HEK293 (cell line): ENCODE measurements around the gene TMEM126B.

Source experiments
- CTCF ChIA-PET: fragments of 350-600 bp; formaldehyde crosslinking; extraction: SDS; loops from one replicate; lab custom pipeline; 2021; ENCODE audit warnings: antibody characterized with exemption; lab: Yijun Ruan, JAX
- POLR2A ChIA-PET: fragments of 300-600 bp; formaldehyde crosslinking; extraction: SDS; loops from one replicate; lab custom pipeline; 2020; ENCODE audit warnings: antibody characterized with exemption, inconsistent platforms; lab: Yijun Ruan, JAX
- H3K27ac ChIP-seq: fragments of 200-500 bp; sonication (Bioruptor generic); 2 replicates; pipeline ENCODE4 v1.5.1; 2014; ENCODE audit warnings: low read depth, low read length, control low read depth, inconsistent platforms; ENCODE audit errors: extremely low read depth
- H3K36me3 ChIP-seq, 2 experiments: fragments of 200-500 bp in 1 of 2; sonication (Bioruptor generic) in 1 of 2; 1 replicate in 1 of 2; 2 replicates in 1 of 2; pipeline ENCODE4 v1.5.1; 2014 to 2017; ENCODE audit warnings: inconsistent platforms in 2 of 2, low read length in 2 of 2; ENCODE audit not compliant: control insufficient read depth in 2 of 2, insufficient read depth in 1 of 2
- H3K4me1 ChIP-seq: fragments of 200-500 bp; sonication (Bioruptor generic); 2 replicates; pipeline ENCODE4 v1.5.1; 2014; ENCODE audit warnings: mild to moderate bottlenecking, low read length, inconsistent platforms; ENCODE audit not compliant: control insufficient read depth, insufficient read depth
- H3K4me3 ChIP-seq: 2 replicates; pipeline ENCODE4 v1.5.1; 2011; ENCODE audit warnings: low read depth, mild to moderate bottlenecking, control low read depth, low read length, moderate library complexity
- H3K9me3 ChIP-seq: fragments of 200-500 bp; sonication (Bioruptor generic); 2 replicates; pipeline ENCODE4 v1.5.1; 2014; ENCODE audit warnings: low read depth, low read length, inconsistent platforms; ENCODE audit not compliant: control insufficient read depth, insufficient read depth
- BCL11A ChIP-seq: fragments of 450-650 bp; formaldehyde crosslinking; IDR thresholded peaks from 2 replicates; pipeline ENCODE4 v1.5.1; 2016; ENCODE audit warnings: low read depth, missing biosample characterization, missing genetic modification characterization
- KLF16 ChIP-seq: fragments of 450-650 bp; formaldehyde crosslinking; IDR thresholded peaks from 2 replicates; pipeline ENCODE4 v1.5.1; 2017; ENCODE audit warnings: missing biosample characterization, missing genetic modification characterization
- REPIN1 ChIP-seq: fragments of 450-650 bp; formaldehyde crosslinking; IDR thresholded peaks from 2 replicates; pipeline ENCODE4 v1.5.1; 2017; ENCODE audit warnings: missing biosample characterization, missing genetic modification characterization, low read depth
- ZBTB20 ChIP-seq: fragments of 450-650 bp; formaldehyde crosslinking; IDR thresholded peaks from 2 replicates; pipeline ENCODE4 v1.5.1; 2016; ENCODE audit warnings: missing biosample characterization, missing genetic modification characterization
- ZFP3 ChIP-seq: fragments of 450-650 bp; formaldehyde crosslinking; IDR thresholded peaks from 2 replicates; pipeline ENCODE4 v1.5.1; 2016; ENCODE audit warnings: low read depth, missing biosample characterization, missing genetic modification characterization
- ZFP69B ChIP-seq: fragments of 450-650 bp; formaldehyde crosslinking; IDR thresholded peaks from 2 replicates; pipeline ENCODE4 v1.5.1; 2016; ENCODE audit warnings: missing biosample characterization, missing genetic modification characterization
- ZNF140 ChIP-seq: fragments of 450-650 bp; formaldehyde crosslinking; IDR thresholded peaks from 2 replicates; pipeline ENCODE4 v1.5.1; 2016; ENCODE audit warnings: missing biosample characterization, missing genetic modification characterization
- ZNF350 ChIP-seq: fragments of 450-650 bp; formaldehyde crosslinking; IDR thresholded peaks from 2 replicates; pipeline ENCODE4 v1.5.0; 2017; ENCODE audit warnings: missing biosample characterization, mild to moderate bottlenecking, missing genetic modification characterization
- ZNF394 ChIP-seq: fragments of 450-650 bp; formaldehyde crosslinking; IDR thresholded peaks from 2 replicates; pipeline ENCODE4 v1.5.1; 2016; ENCODE audit warnings: missing biosample characterization, missing genetic modification characterization, mild to moderate bottlenecking, moderate library complexity, borderline replicate concordance
- ZSCAN23 ChIP-seq: fragments of 450-650 bp; formaldehyde crosslinking; IDR thresholded peaks from 2 replicates; pipeline ENCODE4 v1.5.1; 2016; ENCODE audit warnings: missing biosample characterization, missing genetic modification characterization
- TF ChIP-seq, protein P1 (sequence below): fragments of 450-650 bp; formaldehyde crosslinking; IDR thresholded peaks from 2 replicates; pipeline ENCODE4 v1.5.1; 2016; ENCODE audit warnings: missing biosample characterization, missing genetic modification characterization
- TF ChIP-seq, protein P2 (sequence below): fragments of 450-650 bp; formaldehyde crosslinking; IDR thresholded peaks from 2 replicates; pipeline ENCODE4 v1.5.1; 2017; ENCODE audit warnings: missing biosample characterization, missing genetic modification characterization
- TF ChIP-seq, protein P3 (sequence below): fragments of 450-650 bp; formaldehyde crosslinking; IDR thresholded peaks from 2 replicates; pipeline ENCODE4 v1.5.1; 2016; ENCODE audit warnings: missing biosample characterization, missing genetic modification characterization, borderline replicate concordance
- TF ChIP-seq, protein P4 (sequence below): fragments of 450-650 bp; formaldehyde crosslinking; IDR thresholded peaks from 2 replicates; pipeline ENCODE4 v1.5.1; 2016; ENCODE audit warnings: missing biosample characterization, missing genetic modification characterization
- TF ChIP-seq, protein P5 (sequence below): fragments of 450-650 bp; formaldehyde crosslinking; IDR thresholded peaks from 2 replicates; pipeline ENCODE4 v1.5.1; 2016; ENCODE audit warnings: missing biosample characterization, missing genetic modification characterization, borderline replicate concordance

TMEM126B gene

DNA sequence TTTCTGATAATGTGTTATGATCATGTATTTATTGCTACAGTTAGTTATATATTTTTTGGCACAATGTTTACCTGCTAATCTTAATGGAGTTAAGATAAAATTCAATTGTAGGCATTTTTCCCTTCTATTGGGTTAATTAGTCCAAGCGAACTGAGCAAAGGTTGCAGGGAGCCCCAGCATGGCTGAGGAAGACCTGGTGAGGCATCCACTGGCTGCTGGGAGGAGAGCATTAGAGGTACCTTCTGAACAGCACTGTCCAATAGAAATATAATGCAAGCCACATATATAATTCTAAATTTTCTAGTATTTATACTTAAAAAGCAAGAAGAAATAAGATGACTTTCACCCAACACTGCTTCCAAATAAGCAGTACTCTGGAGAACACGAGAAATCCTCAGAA lies 18.7 kb downstream of the TMEM126B start:
- H3K36me3 ChIP-seq: peaks cover 0 to 10% of the 10 kb centered on the region in 2 experiments; a peak in 1 of 3 replicates
- no peak overlapping the region; the same call in 1 of the 2 replicates for H3K27ac ChIP-seq
- peak overlapping the region; percentile 51 for H3K4me3 ChIP-seq
- TF ChIP-seq ZSCAN23 (tag by site-specific recombination): no peak
- TF ChIP-seq ZFP69B: no peak
- TF ChIP-seq, protein P1, sequence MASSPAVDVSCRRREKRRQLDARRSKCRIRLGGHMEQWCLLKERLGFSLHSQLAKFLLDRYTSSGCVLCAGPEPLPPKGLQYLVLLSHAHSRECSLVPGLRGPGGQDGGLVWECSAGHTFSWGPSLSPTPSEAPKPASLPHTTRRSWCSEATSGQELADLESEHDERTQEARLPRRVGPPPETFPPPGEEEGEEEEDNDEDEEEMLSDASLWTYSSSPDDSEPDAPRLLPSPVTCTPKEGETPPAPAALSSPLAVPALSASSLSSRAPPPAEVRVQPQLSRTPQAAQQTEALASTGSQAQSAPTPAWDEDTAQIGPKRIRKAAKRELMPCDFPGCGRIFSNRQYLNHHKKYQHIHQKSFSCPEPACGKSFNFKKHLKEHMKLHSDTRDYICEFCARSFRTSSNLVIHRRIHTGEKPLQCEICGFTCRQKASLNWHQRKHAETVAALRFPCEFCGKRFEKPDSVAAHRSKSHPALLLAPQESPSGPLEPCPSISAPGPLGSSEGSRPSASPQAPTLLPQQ (tag by site-specific recombination): no peak
- TF ChIP-seq ZNF350 (tag by site-specific recombination): no peak
- TF ChIP-seq REPIN1: no peak
- TF ChIP-seq KLF16 (tag by site-specific recombination): no peak
- TF ChIP-seq, protein P2, sequence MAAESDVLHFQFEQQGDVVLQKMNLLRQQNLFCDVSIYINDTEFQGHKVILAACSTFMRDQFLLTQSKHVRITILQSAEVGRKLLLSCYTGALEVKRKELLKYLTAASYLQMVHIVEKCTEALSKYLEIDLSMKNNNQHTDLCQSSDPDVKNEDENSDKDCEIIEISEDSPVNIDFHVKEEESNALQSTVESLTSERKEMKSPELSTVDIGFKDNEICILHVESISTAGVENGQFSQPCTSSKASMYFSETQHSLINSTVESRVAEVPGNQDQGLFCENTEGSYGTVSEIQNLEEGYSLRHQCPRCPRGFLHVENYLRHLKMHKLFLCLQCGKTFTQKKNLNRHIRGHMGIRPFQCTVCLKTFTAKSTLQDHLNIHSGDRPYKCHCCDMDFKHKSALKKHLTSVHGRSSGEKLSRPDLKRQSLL (tag by site-specific recombination): no peak
- TF ChIP-seq, protein P3, sequence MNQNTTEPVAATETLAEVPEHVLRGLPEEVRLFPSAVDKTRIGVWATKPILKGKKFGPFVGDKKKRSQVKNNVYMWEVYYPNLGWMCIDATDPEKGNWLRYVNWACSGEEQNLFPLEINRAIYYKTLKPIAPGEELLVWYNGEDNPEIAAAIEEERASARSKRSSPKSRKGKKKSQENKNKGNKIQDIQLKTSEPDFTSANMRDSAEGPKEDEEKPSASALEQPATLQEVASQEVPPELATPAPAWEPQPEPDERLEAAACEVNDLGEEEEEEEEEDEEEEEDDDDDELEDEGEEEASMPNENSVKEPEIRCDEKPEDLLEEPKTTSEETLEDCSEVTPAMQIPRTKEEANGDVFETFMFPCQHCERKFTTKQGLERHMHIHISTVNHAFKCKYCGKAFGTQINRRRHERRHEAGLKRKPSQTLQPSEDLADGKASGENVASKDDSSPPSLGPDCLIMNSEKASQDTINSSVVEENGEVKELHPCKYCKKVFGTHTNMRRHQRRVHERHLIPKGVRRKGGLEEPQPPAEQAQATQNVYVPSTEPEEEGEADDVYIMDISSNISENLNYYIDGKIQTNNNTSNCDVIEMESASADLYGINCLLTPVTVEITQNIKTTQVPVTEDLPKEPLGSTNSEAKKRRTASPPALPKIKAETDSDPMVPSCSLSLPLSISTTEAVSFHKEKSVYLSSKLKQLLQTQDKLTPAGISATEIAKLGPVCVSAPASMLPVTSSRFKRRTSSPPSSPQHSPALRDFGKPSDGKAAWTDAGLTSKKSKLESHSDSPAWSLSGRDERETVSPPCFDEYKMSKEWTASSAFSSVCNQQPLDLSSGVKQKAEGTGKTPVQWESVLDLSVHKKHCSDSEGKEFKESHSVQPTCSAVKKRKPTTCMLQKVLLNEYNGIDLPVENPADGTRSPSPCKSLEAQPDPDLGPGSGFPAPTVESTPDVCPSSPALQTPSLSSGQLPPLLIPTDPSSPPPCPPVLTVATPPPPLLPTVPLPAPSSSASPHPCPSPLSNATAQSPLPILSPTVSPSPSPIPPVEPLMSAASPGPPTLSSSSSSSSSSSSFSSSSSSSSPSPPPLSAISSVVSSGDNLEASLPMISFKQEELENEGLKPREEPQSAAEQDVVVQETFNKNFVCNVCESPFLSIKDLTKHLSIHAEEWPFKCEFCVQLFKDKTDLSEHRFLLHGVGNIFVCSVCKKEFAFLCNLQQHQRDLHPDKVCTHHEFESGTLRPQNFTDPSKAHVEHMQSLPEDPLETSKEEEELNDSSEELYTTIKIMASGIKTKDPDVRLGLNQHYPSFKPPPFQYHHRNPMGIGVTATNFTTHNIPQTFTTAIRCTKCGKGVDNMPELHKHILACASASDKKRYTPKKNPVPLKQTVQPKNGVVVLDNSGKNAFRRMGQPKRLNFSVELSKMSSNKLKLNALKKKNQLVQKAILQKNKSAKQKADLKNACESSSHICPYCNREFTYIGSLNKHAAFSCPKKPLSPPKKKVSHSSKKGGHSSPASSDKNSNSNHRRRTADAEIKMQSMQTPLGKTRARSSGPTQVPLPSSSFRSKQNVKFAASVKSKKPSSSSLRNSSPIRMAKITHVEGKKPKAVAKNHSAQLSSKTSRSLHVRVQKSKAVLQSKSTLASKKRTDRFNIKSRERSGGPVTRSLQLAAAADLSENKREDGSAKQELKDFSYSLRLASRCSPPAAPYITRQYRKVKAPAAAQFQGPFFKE: no peak
- TF ChIP-seq, protein P4, sequence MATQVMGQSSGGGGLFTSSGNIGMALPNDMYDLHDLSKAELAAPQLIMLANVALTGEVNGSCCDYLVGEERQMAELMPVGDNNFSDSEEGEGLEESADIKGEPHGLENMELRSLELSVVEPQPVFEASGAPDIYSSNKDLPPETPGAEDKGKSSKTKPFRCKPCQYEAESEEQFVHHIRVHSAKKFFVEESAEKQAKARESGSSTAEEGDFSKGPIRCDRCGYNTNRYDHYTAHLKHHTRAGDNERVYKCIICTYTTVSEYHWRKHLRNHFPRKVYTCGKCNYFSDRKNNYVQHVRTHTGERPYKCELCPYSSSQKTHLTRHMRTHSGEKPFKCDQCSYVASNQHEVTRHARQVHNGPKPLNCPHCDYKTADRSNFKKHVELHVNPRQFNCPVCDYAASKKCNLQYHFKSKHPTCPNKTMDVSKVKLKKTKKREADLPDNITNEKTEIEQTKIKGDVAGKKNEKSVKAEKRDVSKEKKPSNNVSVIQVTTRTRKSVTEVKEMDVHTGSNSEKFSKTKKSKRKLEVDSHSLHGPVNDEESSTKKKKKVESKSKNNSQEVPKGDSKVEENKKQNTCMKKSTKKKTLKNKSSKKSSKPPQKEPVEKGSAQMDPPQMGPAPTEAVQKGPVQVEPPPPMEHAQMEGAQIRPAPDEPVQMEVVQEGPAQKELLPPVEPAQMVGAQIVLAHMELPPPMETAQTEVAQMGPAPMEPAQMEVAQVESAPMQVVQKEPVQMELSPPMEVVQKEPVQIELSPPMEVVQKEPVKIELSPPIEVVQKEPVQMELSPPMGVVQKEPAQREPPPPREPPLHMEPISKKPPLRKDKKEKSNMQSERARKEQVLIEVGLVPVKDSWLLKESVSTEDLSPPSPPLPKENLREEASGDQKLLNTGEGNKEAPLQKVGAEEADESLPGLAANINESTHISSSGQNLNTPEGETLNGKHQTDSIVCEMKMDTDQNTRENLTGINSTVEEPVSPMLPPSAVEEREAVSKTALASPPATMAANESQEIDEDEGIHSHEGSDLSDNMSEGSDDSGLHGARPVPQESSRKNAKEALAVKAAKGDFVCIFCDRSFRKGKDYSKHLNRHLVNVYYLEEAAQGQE: no peak
- no peak for TF ChIP-seq ZNF394 (tag by site-specific recombination)
- no peak for TF ChIP-seq ZBTB20 (tag by site-specific recombination)
- TF ChIP-seq, protein P5, sequence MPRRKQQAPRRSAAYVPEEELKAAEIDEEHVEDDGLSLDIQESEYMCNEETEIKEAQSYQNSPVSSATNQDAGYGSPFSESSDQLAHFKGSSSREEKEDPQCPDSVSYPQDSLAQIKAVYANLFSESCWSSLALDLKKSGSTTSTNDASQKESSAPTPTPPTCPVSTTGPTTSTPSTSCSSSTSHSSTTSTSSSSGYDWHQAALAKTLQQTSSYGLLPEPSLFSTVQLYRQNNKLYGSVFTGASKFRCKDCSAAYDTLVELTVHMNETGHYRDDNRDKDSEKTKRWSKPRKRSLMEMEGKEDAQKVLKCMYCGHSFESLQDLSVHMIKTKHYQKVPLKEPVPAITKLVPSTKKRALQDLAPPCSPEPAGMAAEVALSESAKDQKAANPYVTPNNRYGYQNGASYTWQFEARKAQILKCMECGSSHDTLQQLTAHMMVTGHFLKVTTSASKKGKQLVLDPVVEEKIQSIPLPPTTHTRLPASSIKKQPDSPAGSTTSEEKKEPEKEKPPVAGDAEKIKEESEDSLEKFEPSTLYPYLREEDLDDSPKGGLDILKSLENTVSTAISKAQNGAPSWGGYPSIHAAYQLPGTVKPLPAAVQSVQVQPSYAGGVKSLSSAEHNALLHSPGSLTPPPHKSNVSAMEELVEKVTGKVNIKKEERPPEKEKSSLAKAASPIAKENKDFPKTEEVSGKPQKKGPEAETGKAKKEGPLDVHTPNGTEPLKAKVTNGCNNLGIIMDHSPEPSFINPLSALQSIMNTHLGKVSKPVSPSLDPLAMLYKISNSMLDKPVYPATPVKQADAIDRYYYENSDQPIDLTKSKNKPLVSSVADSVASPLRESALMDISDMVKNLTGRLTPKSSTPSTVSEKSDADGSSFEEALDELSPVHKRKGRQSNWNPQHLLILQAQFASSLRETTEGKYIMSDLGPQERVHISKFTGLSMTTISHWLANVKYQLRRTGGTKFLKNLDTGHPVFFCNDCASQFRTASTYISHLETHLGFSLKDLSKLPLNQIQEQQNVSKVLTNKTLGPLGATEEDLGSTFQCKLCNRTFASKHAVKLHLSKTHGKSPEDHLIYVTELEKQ (tag by site-specific recombination): no peak
- no peak for TF ChIP-seq ZNF140 (tag by site-specific recombination)
- no peak for TF ChIP-seq BCL11A
- no peak for TF ChIP-seq ZFP3 (tag by site-specific recombination)
- CTCF ChIA-PET: interaction anchor here (1.0 kb wide), 1 partner anchor 572 kb away, joined by 3 read pairs; no protein-coding TSS in a partner anchor
- no peaks in the 10 kb centered on the region for H3K9me3 ChIP-seq
- POLR2A ChIA-PET: interaction anchor here (0.6 to 6.3 kb wide), 13 partner anchors 10 to 598 kb away, joined by 3 to 48 read pairs (median 5); partner anchors contain the start of genes CREBZF, DLG2 and TMEM126B
- H3K4me1 ChIP-seq: no peaks in the 10 kb centered on the region
